Smooth muscle cell (in vitro differentiated cells): ENCODE measurements around the gene ADAMTSL1. TPM values are rescaled to one million over a fixed set of nuclear protein-coding genes. Genes with fewer than 3 reads are reported as not detected.
A peak's percentile ranks its signal among the peaks of the same experiment; 100 is the strongest.

ENCODE experiments used
- DNase-seq: peaks from one replicate; lab custom pipeline; 2025; ENCODE audit not compliant: unreplicated experiment; lab: John Stamatoyannopoulos, UW
- H2AFZ ChIP-seq: fragments of 200-600 bp; sonication (generic); 2 replicates; pipeline ENCODE4 v1.6.0; 2016; ENCODE audit warnings: antibody characterized with exemption, low read depth, mild to moderate bottlenecking
- H3F3A ChIP-seq: fragments of 200-600 bp; sonication (generic); 2 replicates; pipeline ENCODE4 v1.6.0; 2017; ENCODE audit warnings: antibody characterized with exemption, low read depth
- H3K27ac ChIP-seq: fragments of 200-600 bp; sonication (generic); 2 replicates; pipeline ENCODE4 v1.5.1; 2016; ENCODE audit warnings: low read depth, mild to moderate bottlenecking
- H3K27me3 ChIP-seq: fragments of 200-600 bp; sonication (generic); 2 replicates; pipeline ENCODE4 v1.6.1; 2016; ENCODE audit warnings: low read depth, mild to moderate bottlenecking
- H3K36me3 ChIP-seq: fragments of 200-600 bp; sonication (generic); 2 replicates; pipeline ENCODE4 v1.5.1; 2016; ENCODE audit warnings: low read depth
- H3K4me1 ChIP-seq: fragments of 200-600 bp; sonication (generic); 2 replicates; pipeline ENCODE4 v1.5.1; 2016; ENCODE audit warnings: low read depth
- H3K4me2 ChIP-seq: fragments of 200-600 bp; sonication (generic); 2 replicates; pipeline ENCODE4 v1.6.0; 2016; ENCODE audit warnings: mild to moderate bottlenecking
- H3K4me3 ChIP-seq: fragments of 200-600 bp; sonication (generic); 2 replicates; pipeline ENCODE4 v1.5.1; 2016; ENCODE audit warnings: mild to moderate bottlenecking
- H3K79me2 ChIP-seq: fragments of 200-600 bp; sonication (generic); 2 replicates; pipeline ENCODE4 v1.6.0; 2016; ENCODE audit warnings: low read depth, mild to moderate bottlenecking
- H3K9ac ChIP-seq: fragments of 200-600 bp; sonication (generic); 2 replicates; pipeline ENCODE4 v1.6.0; 2016; ENCODE audit warnings: low read depth
- H3K9me3 ChIP-seq: fragments of 200-600 bp; sonication (generic); replicated peaks from 2 replicates; pipeline ENCODE4 v1.5.1; 2016; ENCODE audit warnings: low read depth
- H4K20me1 ChIP-seq: fragments of 200-600 bp; sonication (generic); 2 replicates; pipeline ENCODE4 v1.6.0; 2016; ENCODE audit warnings: low read depth
- CTCF ChIP-seq: fragments of 200-600 bp; sonication (generic); IDR thresholded peaks from 2 replicates; pipeline ENCODE4 v1.5.1; 2017; ENCODE audit warnings: borderline replicate concordance, mild to moderate bottlenecking, antibody characterized with exemption; ENCODE audit not compliant: insufficient read depth, poor library complexity, severe bottlenecking
- WGBS: methylation state at CpG from one replicate; pipeline ENCODE4 v1.1.7; 2016; ENCODE audit warnings: low lambda C conversion rate; 5-methylcytosine and 5-hydroxymethylcytosine counted together
- polyA plus RNA-seq: library from polyadenylated mRNA; unstranded; fragments of >200 nt; fragmentation: Nextera tagmentation; extraction: Ambion mirVana; gene quantifications from 2 replicates; pipeline ENCODE4 v1.2.1, GENCODE V29; 2016
- total RNA-seq: library from RNA; depleted of rRNA; stranded (reverse); fragments of >200 nt; gene quantifications from 2 replicates; pipeline ENCODE4 v1.2.3, GENCODE V29; 2014

ADAMTSL1 gene
- total and polyA plus RNA-seq, 2 experiments from 2014 or later, result 4.3 to 4.4 TPM

- no peak overlapping the region for H2AFZ ChIP-seq
- TF ChIP-seq CTCF, result no peak
- H3K79me2 ChIP-seq, result no peaks in the 10 kb centered on the region
- DNase-seq, result no peak
- no peaks in the 10 kb centered on the region for H3K9me3 ChIP-seq
- no peaks in the 10 kb centered on the region for H3F3A ChIP-seq
- H3K9ac ChIP-seq, result no peak overlapping the region
- no peaks in the 10 kb centered on the region for H3K4me1 ChIP-seq
- no peaks in the 10 kb centered on the region for H3K36me3 ChIP-seq
- no peak overlapping the region for H3K4me2 ChIP-seq
- no peaks in the 10 kb centered on the region for H3K27me3 ChIP-seq
- H4K20me1 ChIP-seq, result no peaks in the 10 kb centered on the region
- 88% methylated on average over 6 of the region's 6 CpGs for WGBS
- H3K27ac ChIP-seq, result no peak overlapping the region
- H3K4me3 ChIP-seq, result no peak overlapping the region
These were observed 248.9 kb downstream of the ADAMTSL1 start for GRCh38 chr9:18722882-18723281.

- H3K4me3 ChIP-seq, result no peak overlapping the region
- no peak overlapping the region for H3K4me2 ChIP-seq
- H3K79me2 ChIP-seq, result no peaks in the 10 kb centered on the region
- no peak for TF ChIP-seq CTCF
- no peaks in the 10 kb centered on the region for H4K20me1 ChIP-seq
- WGBS, result 87% methylated on average over 5 of the region's 5 CpGs
- H3K9ac ChIP-seq, result no peak overlapping the region
- H3F3A ChIP-seq, result no peaks in the 10 kb centered on the region
- H3K9me3 ChIP-seq, result no peaks in the 10 kb centered on the region
- no peaks in the 10 kb centered on the region for H3K4me1 ChIP-seq
- no peak overlapping the region for H3K27ac ChIP-seq
- H2AFZ ChIP-seq, result no peak overlapping the region
- H3K27me3 ChIP-seq, result no peaks in the 10 kb centered on the region
- DNase-seq, result no peak
- H3K36me3 ChIP-seq, result no peaks in the 10 kb centered on the region
These were observed 249.4 kb downstream of the ADAMTSL1 start for GRCh38 chr9:18723366-18723765.

- Histone ChIP-seq H3K27ac (no peak overlapping the region), H3K36me3 (no peaks in the 10 kb centered on the region), H3K4me3 (no peak overlapping the region), H3F3A (no peaks in the 10 kb centered on the region), H3K79me2 (no peaks in the 10 kb centered on the region), H3K4me1 (no peaks in the 10 kb centered on the region), H2AFZ (no peak overlapping the region), H3K4me2 (peak overlapping the region; percentile 43), H3K27me3 (no peaks in the 10 kb centered on the region), H4K20me1 (no peaks in the 10 kb centered on the region), H3K9ac (no peak overlapping the region), H3K9me3 (no peaks in the 10 kb centered on the region)
- WGBS, result 15% methylated on average over 1 of the region's 1 CpG
- no peak for TF ChIP-seq CTCF
- DNase-seq, result no peak
These were observed 252.6 kb downstream of the ADAMTSL1 start for GRCh38 chr9:18726546-18726945.

GRCh38 chr9:18727904-18728303, 254.0 kb downstream of the ADAMTSL1 start:
- no peak overlapping the region for H3K9ac ChIP-seq
- H2AFZ ChIP-seq, result no peak overlapping the region
- no peak for DNase-seq
- no peak overlapping the region for H3K27ac ChIP-seq
- no peaks in the 10 kb centered on the region for H3K9me3 ChIP-seq
- no peaks in the 10 kb centered on the region for H3K36me3 ChIP-seq
- H3K79me2 ChIP-seq, result no peaks in the 10 kb centered on the region
- 98% methylated on average over 7 of the region's 7 CpGs for WGBS
- no peaks in the 10 kb centered on the region for H4K20me1 ChIP-seq
- H3K4me3 ChIP-seq, result no peak overlapping the region
- H3K27me3 ChIP-seq, result no peaks in the 10 kb centered on the region
- H3F3A ChIP-seq, result no peaks in the 10 kb centered on the region
- no peak overlapping the region for H3K4me2 ChIP-seq
- no peak for TF ChIP-seq CTCF
- no peaks in the 10 kb centered on the region for H3K4me1 ChIP-seq
